AG04450 (cell line): ENCODE data around the gene SH2D6. TPM values are rescaled to one million over a fixed set of nuclear protein-coding genes. Genes with fewer than 3 reads are reported as not detected.

Experiments used
- CTCF ChIA-PET: fragments of 300-600, 350-600 bp; formaldehyde crosslinking; extraction: SDS; loops from one replicate; lab custom pipeline; 2022; ENCODE audit warnings: antibody characterized with exemption, inconsistent platforms; lab: Charles Lee
- POLR2A ChIA-PET: fragments of 350-600 bp; formaldehyde crosslinking; extraction: SDS; loops from one replicate; lab custom pipeline; 2021; ENCODE audit warnings: antibody characterized with exemption, inconsistent platforms; lab: Yijun Ruan, JAX
- DNase-seq: peaks from one replicate; pipeline ENCODE4 v3.0.0-alpha.2; 2011; ENCODE audit warnings: low read depth, low spot score
- H3K27ac ChIP-seq: one replicate; pipeline ENCODE4 v1.5.1; 2012; ENCODE audit warnings: low read depth, low read length, control low read depth
- H3K27me3 ChIP-seq: one replicate; pipeline ENCODE4 v1.6.0; 2012; ENCODE audit warnings: low read length; ENCODE audit not compliant: control insufficient read depth, insufficient read depth
- H3K4me3 ChIP-seq: 2 replicates; pipeline ENCODE4 v1.5.1; 2011; ENCODE audit warnings: mild to moderate bottlenecking, low read depth, low read length, control low read depth
- H3K9me3 ChIP-seq: 2 replicates; pipeline ENCODE4 v1.5.1; 2012; ENCODE audit warnings: low read length; ENCODE audit not compliant: control insufficient read depth, insufficient read depth
- CTCF ChIP-seq: IDR thresholded peaks from 2 replicates; pipeline ENCODE4 v1.5.1; 2011; ENCODE audit warnings: low read depth, low read length, control low read depth, inconsistent platforms
- polyA plus RNA-seq: library from polyadenylated mRNA; depleted of rRNA; stranded (reverse); fragments of >200 nt; gene quantifications from 2 replicates; pipeline ENCODE4 v1.2.3, GENCODE V29; 2011

SH2D6 gene
- polyA plus RNA-seq, 1 experiment = 0.10 TPM

GRCh38 chr2:85462322-85462721, 43.8 kb downstream of the SH2D6 start:
- POLR2A ChIA-PET = no interaction called here
- Histone ChIP-seq H3K4me3 (no peak overlapping the region), H3K27me3 (no peaks in the 10 kb centered on the region), H3K9me3 (no peaks in the 10 kb centered on the region), H3K27ac (no peak overlapping the region)
- TF ChIP-seq CTCF = no peak
- CTCF ChIA-PET = no interaction called here
- no peak for DNase-seq

- no peak for DNase-seq
- no peaks in the 10 kb centered on the region for H3K27me3 ChIP-seq
- POLR2A ChIA-PET = interaction anchor here (1.3 to 1.7 kb wide), 2 partner anchors 30 to 71 kb away, joined by 4 to 10 read pairs; partner anchors contain the start of gene MAT2A
- H3K27ac ChIP-seq = no peak overlapping the region
- CTCF ChIA-PET = interaction anchor here (1.4 kb wide), 1 partner anchor 47 kb away, joined by 3 read pairs; no protein-coding TSS in a partner anchor
- TF ChIP-seq CTCF = no peak
- H3K4me3 ChIP-seq = no peak overlapping the region
- no peaks in the 10 kb centered on the region; the same call in 1 of the 2 replicates for H3K9me3 ChIP-seq
Observed at GRCh38 chr2:85468096-85468703, 49.7 kb downstream of the SH2D6 start.

- no peak for DNase-seq
- no peak overlapping the region for H3K27ac ChIP-seq
- H3K4me3 ChIP-seq = no peak overlapping the region
- H3K9me3 ChIP-seq = no peaks in the 10 kb centered on the region; the same call in 1 of the 2 replicates
- CTCF ChIA-PET = interaction anchor here (1.4 kb wide), 1 partner anchor 48 kb away, joined by 3 read pairs; no protein-coding TSS in a partner anchor
- no peak for TF ChIP-seq CTCF
- no peaks in the 10 kb centered on the region for H3K27me3 ChIP-seq
- POLR2A ChIA-PET = interaction anchor here (1.3 to 1.7 kb wide), 2 partner anchors 31 to 70 kb away, joined by 4 to 10 read pairs; partner anchors contain the start of gene MAT2A
Observed at GRCh38 chr2:85468704-85469349, 50.3 kb downstream of the SH2D6 start.

GRCh38 chr2:85470850-85471800, 52.6 kb downstream of the SH2D6 start:
- POLR2A ChIA-PET = interaction anchor here (0.6 to 1.5 kb wide), 3 partner anchors 34 to 68 kb away, joined by 5 to 10 read pairs (median 6); partner anchors contain the start of gene MAT2A
- CTCF ChIA-PET = no interaction called here

More at GRCh38 chr2:85470850-85471800, 52.6 kb downstream of the SH2D6 start:
- no peak for TF ChIP-seq CTCF
- Histone ChIP-seq H3K9me3 (no peaks in the 10 kb centered on the region; the same call in 1 of the 2 replicates), H3K4me3 (no peak overlapping the region), H3K27me3 (no peaks in the 10 kb centered on the region), H3K27ac (no peak overlapping the region)
- no peak for DNase-seq
